HTERT RPE-1 (cell line): Measurements from ENCODE around the gene NEAT1.

Source experiments
- in situ Hi-C: fragments of 300-500 bp; cut with MboI; formaldehyde crosslinking; loops from 4 replicates; pipeline ENCODE4 v1.14.3; 2020; ENCODE audit warnings: low sequenced_read_pairs

NEAT1 gene

GRCh38 chr11:65478388-65479183, 56.0 kb downstream of the NEAT1 start:
- in situ Hi-C loops: no loop called here

DNA sequence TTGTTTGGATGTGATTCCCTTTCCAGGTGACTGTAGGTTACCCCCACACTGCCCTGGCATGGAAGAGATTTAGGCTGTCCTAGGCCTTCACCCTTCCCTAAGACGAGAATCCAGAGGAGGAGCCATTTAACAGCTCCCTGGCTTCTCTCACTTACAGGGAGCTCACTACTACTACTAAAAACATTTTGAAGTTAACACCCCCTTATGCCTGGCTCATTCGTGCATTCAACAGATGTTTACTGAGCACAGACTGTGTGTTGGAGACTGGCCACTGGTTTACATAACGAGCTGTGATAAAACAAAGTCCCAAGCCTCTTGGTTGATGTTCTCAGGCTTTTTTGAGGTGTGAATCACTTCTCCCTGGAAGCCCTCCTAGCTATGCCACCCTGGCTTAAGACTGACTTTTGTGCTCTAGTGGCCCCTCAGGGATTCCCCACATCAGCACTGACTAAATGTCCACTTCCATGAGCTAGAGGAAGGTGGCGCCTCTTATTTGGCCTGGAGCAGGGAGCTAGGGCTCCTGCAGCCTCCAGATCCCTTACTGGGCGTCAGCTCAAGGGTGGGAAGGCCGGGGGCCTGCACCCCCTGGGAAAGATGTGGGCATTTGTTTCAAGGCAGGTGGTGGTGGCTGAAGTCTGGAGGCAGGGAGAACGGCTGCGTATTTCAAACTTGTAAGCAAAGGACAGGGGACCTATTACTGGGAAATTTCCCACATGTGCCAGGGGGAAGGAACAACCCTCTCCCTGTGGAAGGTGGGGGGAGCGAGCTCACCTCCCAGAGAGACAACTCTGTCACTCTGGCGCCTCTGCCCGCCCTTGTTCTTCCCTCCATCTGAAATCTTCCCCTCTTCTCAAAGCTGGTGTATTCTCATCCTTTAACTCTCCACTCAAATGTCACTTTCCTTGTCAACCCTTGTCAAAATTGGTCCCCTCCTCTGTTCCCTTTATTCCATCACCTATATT, 56.9 kb downstream of the NEAT1 start:
- in situ Hi-C loops: no loop called here

- in situ Hi-C loops: no loop called here
These were observed 59.8 kb downstream of the NEAT1 start for GRCh38 chr11:65482306-65482850.

DNA sequence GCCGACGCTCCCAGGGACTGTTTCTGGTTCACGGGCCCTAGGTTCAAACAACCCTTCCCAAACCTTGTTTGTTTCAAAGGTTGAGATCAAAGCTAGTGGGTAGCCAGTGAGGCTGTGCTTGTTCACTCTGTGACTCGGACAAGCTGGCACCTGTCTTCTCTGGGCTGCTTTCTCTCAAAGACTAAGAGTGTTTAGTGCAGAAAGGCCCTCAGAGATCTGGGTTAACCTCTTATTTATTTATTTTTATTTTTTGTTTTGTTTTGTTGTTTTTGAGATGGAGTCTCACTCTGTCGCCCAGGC, 63.3 kb downstream of the NEAT1 start:
- in situ Hi-C loops: no loop called here

- in situ Hi-C loops: no loop called here
These were observed 64.2 kb downstream of the NEAT1 start for GRCh38 chr11:65486570-65487466.

DNA sequence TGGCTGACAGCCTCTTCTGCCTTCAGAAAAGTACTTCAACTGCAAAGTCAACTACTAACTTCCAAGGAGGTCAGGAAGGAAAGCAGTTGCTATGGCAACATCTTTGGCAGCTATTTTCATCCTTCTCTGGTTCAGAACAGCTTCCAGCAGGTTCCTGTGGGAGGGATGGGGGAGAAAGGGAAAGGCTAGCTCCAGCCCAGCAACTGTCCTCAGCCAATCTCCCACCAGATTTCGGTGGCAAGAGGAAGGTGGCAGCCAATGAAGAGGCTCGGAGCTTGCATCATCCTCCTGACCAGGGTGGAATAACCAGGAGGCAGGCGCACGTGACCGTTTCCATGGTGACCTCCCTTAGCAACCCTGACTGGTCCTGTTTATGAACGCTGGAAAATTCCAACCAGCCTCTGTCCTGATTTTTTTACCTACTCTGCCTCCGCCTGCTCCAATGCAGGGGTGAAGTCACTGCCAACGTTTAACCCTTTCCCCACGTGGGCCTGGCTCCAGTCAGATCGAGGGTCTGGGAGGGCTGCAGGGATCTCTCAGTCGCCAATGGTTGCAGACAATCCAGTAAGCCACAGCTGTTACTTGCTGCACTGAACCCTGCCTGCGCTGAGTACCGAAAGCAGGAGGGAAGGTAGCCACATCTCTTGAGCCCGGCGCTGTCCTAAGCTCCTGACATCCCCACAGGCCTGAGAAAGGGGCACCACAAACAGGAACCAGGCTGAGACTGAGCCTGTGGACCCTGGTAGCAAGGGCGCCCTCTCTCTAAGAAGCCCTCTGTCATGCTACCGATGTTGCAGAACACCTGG, 65.1 kb downstream of the NEAT1 start:
- in situ Hi-C loops: no loop called here

- in situ Hi-C loops: no loop called here
These were observed 65.9 kb downstream of the NEAT1 start for GRCh38 chr11:65488273-65489034.

GRCh38 chr11:65489035-65489705, 66.6 kb downstream of the NEAT1 start:
- in situ Hi-C loops: no loop called here

DNA sequence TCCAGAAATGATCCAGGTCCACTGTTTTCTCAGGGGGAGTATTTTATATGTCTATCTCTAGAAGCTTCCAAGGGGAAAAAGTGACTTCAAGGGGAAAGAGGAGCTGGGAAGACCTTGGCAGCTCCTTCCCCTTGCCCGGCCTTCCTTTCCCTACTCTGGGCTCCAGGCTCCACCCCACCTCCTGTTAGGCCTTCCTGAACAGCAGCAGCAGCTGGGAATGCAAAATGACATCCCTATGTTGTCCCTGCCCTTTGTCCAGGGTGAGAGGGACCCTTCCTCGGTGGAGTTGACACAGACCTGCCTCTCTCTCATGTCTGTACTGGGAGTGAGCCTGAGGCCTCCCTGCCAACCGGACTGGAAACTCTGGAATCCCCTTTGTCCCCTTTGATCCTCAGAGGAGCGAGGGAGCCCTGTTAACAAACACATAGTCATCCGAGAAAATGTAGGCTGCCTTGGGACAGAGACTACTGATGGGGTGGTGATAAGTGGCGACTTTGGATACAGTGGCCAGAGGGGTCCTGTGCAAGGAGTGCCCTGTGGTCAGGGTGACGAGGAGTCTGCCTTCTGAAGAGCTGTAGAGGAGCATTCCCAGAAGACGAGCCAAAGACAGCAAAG, 67.2 kb downstream of the NEAT1 start:
- in situ Hi-C loops: no loop called here

DNA sequence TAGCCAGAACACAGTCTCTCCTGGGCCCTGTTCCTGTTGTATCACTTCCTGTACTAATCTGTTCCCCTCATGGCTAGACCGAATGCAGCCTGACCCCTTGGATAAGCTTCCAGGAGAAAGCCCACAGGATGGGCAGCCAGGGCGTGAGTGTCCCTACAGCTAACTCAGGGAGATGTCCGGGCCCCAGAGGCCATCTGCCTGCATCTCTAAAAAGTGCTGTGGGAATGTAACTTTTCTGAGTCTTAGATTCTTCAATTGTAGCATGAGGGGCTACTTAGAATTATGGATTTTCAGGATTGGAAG, 68.5 kb downstream of the NEAT1 start:
- in situ Hi-C loops: no loop called here

DNA sequence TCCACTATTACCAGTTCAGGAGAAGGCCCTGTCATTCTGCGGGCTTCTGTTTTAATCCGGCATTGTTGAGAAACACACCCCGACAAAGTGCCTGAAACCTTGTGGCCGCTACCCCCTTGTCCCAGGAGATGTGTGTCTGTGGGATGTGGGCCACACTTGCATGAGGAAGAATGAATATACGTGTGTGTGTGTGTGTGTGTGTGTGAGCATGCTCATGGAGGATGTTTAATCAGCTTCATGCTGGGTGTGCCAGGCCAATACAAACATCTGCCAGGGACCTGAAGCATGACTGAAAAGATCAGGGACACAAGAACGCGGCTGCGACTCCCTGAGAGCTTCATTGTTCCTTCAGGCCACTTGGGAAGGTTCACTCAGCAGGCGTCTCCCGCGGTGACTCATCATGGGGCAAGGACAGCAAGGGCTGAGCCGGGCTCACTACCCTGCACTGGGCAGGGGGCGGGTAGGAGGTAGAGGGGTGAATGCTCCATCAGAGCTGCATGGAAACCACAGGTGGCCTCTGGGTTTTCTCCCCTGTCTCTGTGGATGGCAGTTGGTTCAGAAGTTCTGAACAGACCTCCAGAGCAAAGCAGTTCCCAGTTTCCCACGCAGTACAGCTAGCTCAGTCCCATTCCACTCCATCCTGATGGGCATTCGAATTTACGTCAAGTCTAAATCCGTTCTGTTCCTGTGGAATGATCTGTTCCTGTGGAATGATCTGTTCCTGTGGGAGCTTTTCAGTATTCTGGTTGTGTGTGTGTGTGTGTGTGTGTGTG, 69.2 kb downstream of the NEAT1 start:
- in situ Hi-C loops: no loop called here

DNA sequence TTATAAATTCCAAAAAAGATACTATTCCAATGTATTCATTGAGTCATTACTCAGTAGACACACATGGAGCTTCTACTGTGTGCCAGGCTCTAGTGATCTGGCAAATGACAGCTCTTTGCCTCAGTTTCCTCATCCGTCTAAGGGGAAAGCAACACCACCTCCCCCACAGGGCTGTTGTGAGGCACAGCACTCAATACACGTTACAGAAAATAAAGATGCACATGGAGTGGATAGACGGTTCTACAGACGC, 69.7 kb downstream of the NEAT1 start:
- in situ Hi-C loops: no loop called here

GRCh38 chr11:65492637-65493366, 70.2 kb downstream of the NEAT1 start:
- in situ Hi-C loops: no loop called here

- in situ Hi-C loops: no loop called here
These were observed 71.0 kb downstream of the NEAT1 start for GRCh38 chr11:65493367-65494176.
